Cardiac fibroblast (primary cell): Measurements from ENCODE around the gene KRTAP9-7.
A peak's percentile ranks its signal among the peaks of the same experiment; 100 is the strongest.

Source experiments
- DNase-seq, 2 donors: peaks; one replicate each; pipeline versions ENCODE4 v3.0.0 to v3.0.0-alpha.2; 2010; ENCODE audit warnings: low read depth in 2 of 2
- H3K4me3 ChIP-seq, 2 donors: replicated peaks in 1 of 2; 1 replicate in 1 of 2; 2 replicates in 1 of 2; pipeline ENCODE4 v1.5.1; 2011; ENCODE audit warnings: low read depth in 2 of 2, low read length in 2 of 2, mild to moderate bottlenecking in 2 of 2, moderate library complexity in 1 of 2
- TF ChIP-seq, protein P1 (sequence below): IDR thresholded peaks from one replicate; pipeline ENCODE4 v1.5.1; 2011; ENCODE audit warnings: low read depth, mild to moderate bottlenecking, low read length, inconsistent platforms

The KRTAP9-7 gene

DNA sequence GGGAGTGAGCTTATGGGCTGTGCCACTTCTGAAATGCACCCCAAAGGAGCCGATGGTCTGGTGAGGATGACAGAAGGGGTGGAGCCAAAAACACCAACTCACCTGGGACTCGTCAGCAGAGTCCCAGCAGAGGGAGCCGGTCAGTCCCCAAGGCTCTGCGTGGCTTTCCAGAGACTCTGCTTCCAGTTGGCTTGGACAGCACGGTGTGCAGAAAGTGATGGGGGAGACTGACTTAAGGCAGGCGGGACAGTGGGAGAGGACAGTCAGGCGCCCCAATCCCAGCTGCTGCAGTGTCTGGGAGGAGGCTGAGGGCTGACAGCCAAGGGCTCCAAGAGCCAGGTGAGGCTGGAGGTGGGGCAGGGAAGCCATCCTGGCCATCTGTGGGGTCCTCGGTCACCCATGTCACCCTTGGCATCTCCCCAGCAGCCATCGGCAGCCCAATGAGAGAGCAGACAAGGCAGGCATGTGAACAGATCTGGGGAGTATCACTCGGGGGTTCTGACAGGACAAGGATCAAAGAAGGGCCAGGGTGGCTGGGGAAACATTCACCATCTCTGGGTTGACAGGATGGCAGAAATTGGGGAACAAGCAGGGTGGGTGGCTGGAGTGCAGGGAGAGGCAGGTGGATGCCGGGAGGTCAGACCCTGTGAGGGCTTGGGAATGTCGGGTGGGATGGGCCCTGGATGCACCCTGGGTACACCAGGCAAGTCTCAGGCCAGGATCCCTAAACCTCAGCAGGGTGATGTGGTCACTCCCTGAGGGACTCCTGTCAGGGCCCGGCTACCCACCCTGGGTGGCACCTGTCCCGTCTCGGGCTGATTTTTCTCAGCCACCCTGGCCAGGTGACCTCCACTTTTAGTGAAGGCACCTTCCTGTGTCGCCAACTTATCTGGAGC lies 48.9 kb downstream of the KRTAP9-7 start:
- peak in 1 of 2 donors; percentile 2 for DNase-seq
- TF ChIP-seq, protein P1, sequence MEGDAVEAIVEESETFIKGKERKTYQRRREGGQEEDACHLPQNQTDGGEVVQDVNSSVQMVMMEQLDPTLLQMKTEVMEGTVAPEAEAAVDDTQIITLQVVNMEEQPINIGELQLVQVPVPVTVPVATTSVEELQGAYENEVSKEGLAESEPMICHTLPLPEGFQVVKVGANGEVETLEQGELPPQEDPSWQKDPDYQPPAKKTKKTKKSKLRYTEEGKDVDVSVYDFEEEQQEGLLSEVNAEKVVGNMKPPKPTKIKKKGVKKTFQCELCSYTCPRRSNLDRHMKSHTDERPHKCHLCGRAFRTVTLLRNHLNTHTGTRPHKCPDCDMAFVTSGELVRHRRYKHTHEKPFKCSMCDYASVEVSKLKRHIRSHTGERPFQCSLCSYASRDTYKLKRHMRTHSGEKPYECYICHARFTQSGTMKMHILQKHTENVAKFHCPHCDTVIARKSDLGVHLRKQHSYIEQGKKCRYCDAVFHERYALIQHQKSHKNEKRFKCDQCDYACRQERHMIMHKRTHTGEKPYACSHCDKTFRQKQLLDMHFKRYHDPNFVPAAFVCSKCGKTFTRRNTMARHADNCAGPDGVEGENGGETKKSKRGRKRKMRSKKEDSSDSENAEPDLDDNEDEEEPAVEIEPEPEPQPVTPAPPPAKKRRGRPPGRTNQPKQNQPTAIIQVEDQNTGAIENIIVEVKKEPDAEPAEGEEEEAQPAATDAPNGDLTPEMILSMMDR: peak; percentile 25

GRCh38 chr17:41325126-41325525 lies 49.6 kb downstream of the KRTAP9-7 start:
- no peak for DNase-seq
- TF ChIP-seq, protein P1: no peak

More for the DNA sequence above, 48.9 kb downstream of the KRTAP9-7 start:
- no peak overlapping the region for H3K4me3 ChIP-seq

GRCh38 chr17:41325611-41326010 lies 50.1 kb downstream of the KRTAP9-7 start:
- TF ChIP-seq, protein P1: no peak
- no peak for DNase-seq
- no peak overlapping the region for H3K4me3 ChIP-seq

More at GRCh38 chr17:41325126-41325525, 49.6 kb downstream of the KRTAP9-7 start:
- H3K4me3 ChIP-seq: no peak overlapping the region
